ENCODE measurements around the gene RAB29.

Gene RAB29

DNA sequence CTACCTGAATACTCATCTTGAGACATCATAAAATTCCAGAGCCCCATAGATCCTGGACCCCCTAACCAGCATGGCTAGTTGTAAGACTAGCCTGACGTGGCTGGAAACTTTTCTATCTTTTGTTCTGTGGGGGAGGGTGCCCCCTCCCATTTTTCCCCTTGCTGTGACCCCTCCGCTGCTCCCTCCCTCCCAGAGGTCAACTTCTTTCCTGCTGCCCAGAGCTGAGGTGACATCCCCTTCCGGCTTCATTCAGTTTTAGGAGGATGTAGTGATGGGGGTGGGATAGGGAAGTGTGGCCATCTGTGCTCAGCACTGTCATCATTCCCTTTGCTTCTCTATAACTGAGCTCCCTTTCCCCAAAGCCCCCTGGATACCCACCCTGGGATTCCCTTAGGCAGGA is 42.1 kb upstream of the RAB29 start:
- Histone ChIP-seq H3K4me1 (ENCODE audit: low read depth, poor library complexity, severe bottlenecking) (peaks cover 7% of the 10 kb centered on the region), H3K4me2 (no peak overlapping the region), H3K79me2 (ENCODE audit: insufficient read depth, low read depth) (no peaks in the 10 kb centered on the region), H3K27me3 (ENCODE audit: insufficient read depth, low read depth) (no peaks in the 10 kb centered on the region; the same call in 1 of the 2 replicates), H3K36me3 (ENCODE audit: insufficient read depth) (no peaks in the 10 kb centered on the region), H3K4me3 (IDR thresholded peaks at IDR 0.05; ENCODE audit: insufficient read depth, low read depth, low read length) (no peak overlapping the region), H4K20me1 (ENCODE audit: insufficient read depth) (no peaks in the 10 kb centered on the region), H3K9ac (no peak overlapping the region), H2AFZ (ENCODE audit: low read depth) (no peak overlapping the region), H3K27ac (no peak overlapping the region)
- TF ChIP-seq, protein P1, sequence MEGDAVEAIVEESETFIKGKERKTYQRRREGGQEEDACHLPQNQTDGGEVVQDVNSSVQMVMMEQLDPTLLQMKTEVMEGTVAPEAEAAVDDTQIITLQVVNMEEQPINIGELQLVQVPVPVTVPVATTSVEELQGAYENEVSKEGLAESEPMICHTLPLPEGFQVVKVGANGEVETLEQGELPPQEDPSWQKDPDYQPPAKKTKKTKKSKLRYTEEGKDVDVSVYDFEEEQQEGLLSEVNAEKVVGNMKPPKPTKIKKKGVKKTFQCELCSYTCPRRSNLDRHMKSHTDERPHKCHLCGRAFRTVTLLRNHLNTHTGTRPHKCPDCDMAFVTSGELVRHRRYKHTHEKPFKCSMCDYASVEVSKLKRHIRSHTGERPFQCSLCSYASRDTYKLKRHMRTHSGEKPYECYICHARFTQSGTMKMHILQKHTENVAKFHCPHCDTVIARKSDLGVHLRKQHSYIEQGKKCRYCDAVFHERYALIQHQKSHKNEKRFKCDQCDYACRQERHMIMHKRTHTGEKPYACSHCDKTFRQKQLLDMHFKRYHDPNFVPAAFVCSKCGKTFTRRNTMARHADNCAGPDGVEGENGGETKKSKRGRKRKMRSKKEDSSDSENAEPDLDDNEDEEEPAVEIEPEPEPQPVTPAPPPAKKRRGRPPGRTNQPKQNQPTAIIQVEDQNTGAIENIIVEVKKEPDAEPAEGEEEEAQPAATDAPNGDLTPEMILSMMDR (conservative IDR thresholded peaks at IDR 0.05; ENCODE audit: low read depth, low read length) = no peak

DNA sequence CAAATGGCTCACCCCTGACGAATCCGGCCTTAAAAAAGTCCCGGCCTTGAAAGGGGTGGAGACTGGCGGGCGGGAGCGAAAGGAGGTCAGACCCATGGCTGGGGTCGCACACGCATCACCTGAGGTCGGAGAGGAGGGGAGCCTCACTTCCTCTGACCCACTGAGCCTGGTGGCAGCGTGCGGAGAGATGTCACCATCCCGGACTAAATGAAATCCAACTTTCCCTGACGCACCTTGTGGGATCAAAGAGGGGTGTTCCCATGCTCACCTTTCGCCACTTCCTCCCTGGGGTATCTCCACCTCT is 38.4 kb upstream of the RAB29 start:
- Histone ChIP-seq H3K4me3 (IDR thresholded peaks at IDR 0.05; ENCODE audit: insufficient read depth, low read depth, low read length) (no peak overlapping the region), H3K27ac (no peak overlapping the region), H3K27me3 (ENCODE audit: insufficient read depth, low read depth) (no peaks in the 10 kb centered on the region; the same call in 1 of the 2 replicates), H3K36me3 (ENCODE audit: insufficient read depth) (peaks cover 3% of the 10 kb centered on the region; the same call in 1 of the 2 replicates), H3K4me1 (ENCODE audit: low read depth, poor library complexity, severe bottlenecking) (peaks cover 5% of the 10 kb centered on the region), H4K20me1 (ENCODE audit: insufficient read depth) (no peaks in the 10 kb centered on the region), H3K9ac (peak overlapping the region; percentile 69; the same call in 1 of the 2 replicates), H2AFZ (ENCODE audit: low read depth) (peak overlapping the region; percentile 91), H3K4me2 (peak overlapping the region; percentile 88), H3K79me2 (ENCODE audit: insufficient read depth, low read depth) (no peaks in the 10 kb centered on the region)
- TF ChIP-seq, protein P1 (conservative IDR thresholded peaks at IDR 0.05; ENCODE audit: low read depth, low read length) = no peak

DNA sequence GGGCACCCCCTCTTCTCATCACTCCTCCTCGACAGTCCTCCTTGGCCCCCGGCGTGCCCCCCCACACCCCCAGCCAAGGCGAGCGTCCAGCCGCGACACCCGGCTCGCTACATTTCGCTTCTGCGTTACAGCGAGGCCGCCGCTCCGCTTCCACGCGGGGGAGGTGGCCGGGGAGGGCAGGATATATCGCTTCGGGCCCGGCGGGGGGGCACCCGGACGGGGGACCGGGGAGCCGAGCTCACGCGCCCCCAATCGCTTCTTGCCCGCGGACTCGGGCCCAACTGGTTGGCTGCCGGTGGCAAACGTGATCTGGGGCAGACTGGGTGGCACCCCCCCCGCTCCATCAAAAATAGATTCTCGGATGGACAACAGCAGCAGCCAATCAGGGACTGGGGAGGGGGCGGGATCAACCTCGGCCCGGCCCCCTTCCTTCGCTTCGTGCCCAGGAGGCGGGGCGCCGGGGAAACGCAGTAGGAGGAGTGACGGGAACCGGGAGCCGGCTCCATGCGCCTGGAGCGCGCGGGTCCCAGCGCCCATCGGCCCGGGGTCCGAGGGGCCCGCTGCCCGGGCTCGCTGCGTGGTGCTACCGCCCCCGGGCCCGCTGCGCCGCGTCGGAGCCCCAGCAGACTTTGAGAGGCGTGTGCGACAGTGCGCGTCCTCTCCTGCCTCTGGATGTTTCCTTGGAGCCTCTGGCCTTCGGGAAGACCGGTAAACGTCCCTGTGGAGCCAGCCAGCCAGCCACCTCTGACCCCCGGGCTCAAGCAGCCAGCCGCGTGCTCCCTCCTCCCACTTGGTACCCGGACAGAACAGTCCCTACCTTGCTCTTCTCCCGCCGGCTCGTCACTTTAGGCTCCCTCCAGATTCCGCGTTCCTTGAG is 37.8 kb upstream of the RAB29 start, which contains the start of gene SLC41A1:
TSS of gene SLC41A1 (minus strand) at position 321 of the 877 bp plus-strand sequence. CDS start 2,757 bp downstream, outside the sequence.
- no peaks in the 10 kb centered on the region for H3K79me2 ChIP-seq (ENCODE audit: insufficient read depth, low read depth)

DNA sequence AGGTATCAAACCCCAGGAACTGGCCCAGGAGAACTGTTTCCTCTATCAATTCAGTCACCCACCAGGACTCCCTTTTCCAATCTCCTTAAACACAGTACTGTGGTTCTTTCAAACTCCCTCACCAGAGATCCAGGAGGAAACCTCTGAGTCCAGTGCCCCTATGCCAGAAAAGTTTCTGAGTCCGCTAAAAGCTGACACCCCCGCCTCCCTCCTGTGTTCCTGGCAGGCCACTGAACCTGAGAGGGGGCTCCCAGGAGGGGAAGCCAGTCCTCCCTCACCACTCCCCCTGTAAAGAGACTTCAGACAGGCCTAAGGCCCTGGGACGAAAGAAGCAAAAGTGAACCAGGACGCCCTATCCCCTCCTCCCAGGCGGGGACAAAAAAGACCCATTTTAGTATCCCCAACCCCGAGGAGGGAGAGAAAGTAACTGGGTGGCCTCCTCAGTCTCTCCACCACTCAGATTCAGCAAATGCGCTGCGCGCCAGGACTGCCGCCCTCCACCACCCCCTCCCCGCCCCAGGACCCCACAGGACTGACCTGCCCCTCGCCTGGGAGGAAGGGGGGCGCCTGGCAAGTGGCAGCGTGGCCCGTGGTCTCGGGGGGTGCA is 37.1 kb upstream of the RAB29 start:
- Histone ChIP-seq H4K20me1 (ENCODE audit: insufficient read depth) (no peaks in the 10 kb centered on the region), H3K9ac (peak overlapping the region; percentile 69), H3K4me2 (peak overlapping the region; percentile 88), H2AFZ (ENCODE audit: low read depth) (peak overlapping the region; percentile 91), H3K27me3 (ENCODE audit: insufficient read depth, low read depth) (no peaks in the 10 kb centered on the region; the same call in 1 of the 2 replicates), H3K27ac (no peak overlapping the region), H3K4me3 (IDR thresholded peaks at IDR 0.05; ENCODE audit: insufficient read depth, low read depth, low read length) (peak overlapping the region; percentile 96), H3K4me1 (ENCODE audit: low read depth, poor library complexity, severe bottlenecking) (peaks cover 5% of the 10 kb centered on the region), H3K79me2 (ENCODE audit: insufficient read depth, low read depth) (no peaks in the 10 kb centered on the region), H3K36me3 (ENCODE audit: insufficient read depth) (peaks cover 3% of the 10 kb centered on the region; the same call in 1 of the 2 replicates)
- TF ChIP-seq, protein P1 (conservative IDR thresholded peaks at IDR 0.05; ENCODE audit: low read depth, low read length) = no peak

More for the DNA sequence above, 37.8 kb upstream of the RAB29 start, which contains the start of gene SLC41A1:
- peak within 1 kb of the TSS; percentile 96 for H3K4me3 ChIP-seq (IDR thresholded peaks at IDR 0.05; ENCODE audit: insufficient read depth, low read depth, low read length)
- H3K27ac ChIP-seq = no peak within 1 kb of the TSS
- H3K9ac ChIP-seq = peak within 1 kb of the TSS; percentile 69
- H3K36me3 ChIP-seq (ENCODE audit: insufficient read depth) = peaks cover 3% of the 10 kb centered on the region; the same call in 1 of the 2 replicates
- peak within 1 kb of the TSS; percentile 91 for H2AFZ ChIP-seq (ENCODE audit: low read depth)
- TF ChIP-seq, protein P1 (conservative IDR thresholded peaks at IDR 0.05; ENCODE audit: low read depth, low read length) = no peak
- peak within 1 kb of the TSS; percentile 88 for H3K4me2 ChIP-seq
- no peaks in the 10 kb centered on the region; the same call in 1 of the 2 replicates for H3K27me3 ChIP-seq (ENCODE audit: insufficient read depth, low read depth)
- H4K20me1 ChIP-seq (ENCODE audit: insufficient read depth) = no peaks in the 10 kb centered on the region
- H3K4me1 ChIP-seq (ENCODE audit: low read depth, poor library complexity, severe bottlenecking) = peaks cover 5% of the 10 kb centered on the region
